Mammary epithelial cell (primary cell): ENCODE data around the gene UBE2D2.

Experiments used
- EZH2 ChIP-seq: IDR thresholded peaks from 2 replicates; pipeline ENCODE4 v1.6.1; 2012; ENCODE audit warnings: low read length, inconsistent platforms, borderline replicate concordance
- TF ChIP-seq, protein P1 (sequence below), 2 donors: IDR thresholded peaks in 1 of 2; conservative IDR thresholded peaks in 1 of 2; 2 replicates each; pipeline ENCODE4 v1.5.1; 2011 to 2012; ENCODE audit warnings: inconsistent platforms in 2 of 2, low read length in 2 of 2, mild to moderate bottlenecking in 2 of 2, control low read depth in 1 of 2, low read depth in 1 of 2; ENCODE audit not compliant: insufficient read depth in 1 of 2; ENCODE audit errors: extremely low read depth in 1 of 2

DNA sequence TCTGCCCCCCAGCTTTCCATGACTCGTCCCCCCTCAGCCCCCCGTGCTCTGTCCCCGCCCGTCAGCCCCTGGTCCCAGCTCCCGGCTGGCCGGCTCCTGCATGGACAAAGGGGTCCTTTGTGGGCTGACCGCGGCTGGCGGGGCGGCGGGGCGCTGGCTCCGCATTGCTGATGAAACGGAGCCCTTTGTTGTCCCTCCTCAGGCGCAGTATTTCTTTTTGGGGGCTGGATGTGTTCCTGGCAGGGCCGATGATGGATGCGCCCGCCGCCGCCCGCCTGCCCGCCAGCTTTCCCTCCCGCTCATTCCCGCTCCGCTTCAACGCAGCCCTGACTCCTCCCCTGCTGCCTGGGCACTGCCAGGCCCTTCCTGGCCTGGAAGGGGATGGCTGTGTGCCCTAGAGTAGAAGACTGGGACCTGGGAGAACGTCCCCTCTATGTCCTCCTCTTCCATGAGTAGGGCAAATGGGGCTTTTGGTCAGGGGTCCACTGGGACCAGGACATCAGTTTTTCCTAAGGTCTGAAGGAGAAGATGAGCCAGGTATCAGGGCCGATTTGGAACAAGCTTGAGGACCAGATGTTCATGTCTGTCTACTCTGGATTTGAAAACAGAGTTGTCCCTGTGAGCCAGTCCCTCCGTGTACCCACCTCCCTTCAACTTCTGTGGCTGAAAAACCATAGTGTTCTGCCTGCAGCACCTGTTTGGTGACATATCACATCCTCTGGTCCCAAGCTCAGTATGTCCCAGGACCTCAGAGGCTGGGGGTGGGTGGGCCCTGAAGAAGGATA is 116.0 kb downstream of the UBE2D2 start:
- TF ChIP-seq, protein P1, sequence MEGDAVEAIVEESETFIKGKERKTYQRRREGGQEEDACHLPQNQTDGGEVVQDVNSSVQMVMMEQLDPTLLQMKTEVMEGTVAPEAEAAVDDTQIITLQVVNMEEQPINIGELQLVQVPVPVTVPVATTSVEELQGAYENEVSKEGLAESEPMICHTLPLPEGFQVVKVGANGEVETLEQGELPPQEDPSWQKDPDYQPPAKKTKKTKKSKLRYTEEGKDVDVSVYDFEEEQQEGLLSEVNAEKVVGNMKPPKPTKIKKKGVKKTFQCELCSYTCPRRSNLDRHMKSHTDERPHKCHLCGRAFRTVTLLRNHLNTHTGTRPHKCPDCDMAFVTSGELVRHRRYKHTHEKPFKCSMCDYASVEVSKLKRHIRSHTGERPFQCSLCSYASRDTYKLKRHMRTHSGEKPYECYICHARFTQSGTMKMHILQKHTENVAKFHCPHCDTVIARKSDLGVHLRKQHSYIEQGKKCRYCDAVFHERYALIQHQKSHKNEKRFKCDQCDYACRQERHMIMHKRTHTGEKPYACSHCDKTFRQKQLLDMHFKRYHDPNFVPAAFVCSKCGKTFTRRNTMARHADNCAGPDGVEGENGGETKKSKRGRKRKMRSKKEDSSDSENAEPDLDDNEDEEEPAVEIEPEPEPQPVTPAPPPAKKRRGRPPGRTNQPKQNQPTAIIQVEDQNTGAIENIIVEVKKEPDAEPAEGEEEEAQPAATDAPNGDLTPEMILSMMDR (conservative IDR thresholded peaks at IDR 0.05 in 1 of 2, IDR thresholded peaks at IDR 0.05 in 1 of 2; ENCODE audit: extremely low read depth in 1 of 2, insufficient read depth in 1 of 2, low read depth in 1 of 2, low read length in 2 of 2): no peak
- TF ChIP-seq EZH2: no peak
